HepG2 (cell line): Measurements from ENCODE around the gene DENND10. TPM values are rescaled to one million over a fixed set of nuclear protein-coding genes. Genes with fewer than 3 reads are reported as not detected.

ENCODE experiments used
- EED ChIP-seq: sonication (generic); formaldehyde crosslinking; IDR thresholded peaks from 2 replicates; pipeline ENCODE4 v1.5.0; 2020; ENCODE audit warnings: mild to moderate bottlenecking, missing genetic modification reagents
- ELK4 ChIP-seq: sonication (generic); formaldehyde crosslinking; IDR thresholded peaks from 2 replicates; pipeline ENCODE4 v1.9.0; 2021; ENCODE audit warnings: missing genetic modification reagents, borderline replicate concordance
- FOXK2 ChIP-seq: fragments of 450-650 bp; IDR thresholded peaks from 2 replicates; pipeline ENCODE4 v1.6.1; 2016
- HNRNPUL1 ChIP-seq: fragments of 200-400 bp; formaldehyde crosslinking; IDR thresholded peaks from 2 replicates; pipeline ENCODE4 v1.6.1; 2017; ENCODE audit warnings: low read depth, mild to moderate bottlenecking, low read length, moderate library complexity
- KDM2A ChIP-seq: sonication (generic); formaldehyde crosslinking; IDR thresholded peaks from 2 replicates; pipeline ENCODE4 v1.4.0; 2020; ENCODE audit warnings: low read depth, missing genetic modification reagents, borderline replicate concordance
- MNT ChIP-seq: fragments of 450-650 bp; IDR thresholded peaks from 2 replicates; pipeline ENCODE4 v1.6.1; 2016
- NFE2L2 ChIP-seq: fragments of 150-350 bp; IDR thresholded peaks from 2 replicates; pipeline ENCODE4 v1.6.1; 2014; ENCODE audit warnings: low read length
- NFIC ChIP-seq: IDR thresholded peaks from 2 replicates; pipeline ENCODE4 v1.6.1; 2012; ENCODE audit warnings: mild to moderate bottlenecking, low read length, inconsistent platforms
- NFYC ChIP-seq: IDR thresholded peaks from 2 replicates; pipeline ENCODE4 v1.6.1; 2016; ENCODE audit warnings: missing genetic modification reagents, missing compliant biosample characterization
- ZBTB33 ChIP-seq: sonication (generic); formaldehyde crosslinking; IDR thresholded peaks from 2 replicates; pipeline ENCODE4 v1.4.0; 2020; ENCODE audit warnings: missing genetic modification reagents
- ZBTB42 ChIP-seq: sonication (generic); formaldehyde crosslinking; IDR thresholded peaks from 2 replicates; pipeline ENCODE4 v1.5.0; 2020; ENCODE audit warnings: mild to moderate bottlenecking, missing genetic modification reagents
- ZFYVE20 ChIP-seq: sonication (generic); formaldehyde crosslinking; IDR thresholded peaks from 2 replicates; pipeline ENCODE4 v1.8.0; 2023; ENCODE audit warnings: low read depth, mild to moderate bottlenecking, moderate library complexity, missing genetic modification reagents, borderline replicate concordance
- ZNF296 ChIP-seq: sonication (generic); formaldehyde crosslinking; conservative IDR thresholded peaks from 2 replicates; pipeline ENCODE4 v1.5.0; 2020; ENCODE audit warnings: mild to moderate bottlenecking, missing genetic modification reagents
- ZNF335 ChIP-seq: sonication (generic); formaldehyde crosslinking; IDR thresholded peaks from 2 replicates; pipeline ENCODE4 v1.4.0; 2020; ENCODE audit warnings: missing genetic modification reagents
- ZNF713 ChIP-seq: sonication (generic); formaldehyde crosslinking; IDR thresholded peaks from 2 replicates; pipeline ENCODE4 v1.4.0; 2020; ENCODE audit warnings: mild to moderate bottlenecking, missing genetic modification reagents
- ZNF768 ChIP-seq: sonication (generic); formaldehyde crosslinking; IDR thresholded peaks from 2 replicates; pipeline ENCODE4 v1.4.0; 2020; ENCODE audit warnings: missing genetic modification reagents
- ZNF773 ChIP-seq: sonication (generic); formaldehyde crosslinking; IDR thresholded peaks from 2 replicates; pipeline ENCODE4 v1.4.0; 2020; ENCODE audit warnings: missing genetic modification reagents, borderline replicate concordance
- ZNF816 ChIP-seq: sonication (generic); formaldehyde crosslinking; IDR thresholded peaks from 2 replicates; pipeline ENCODE4 v1.8.0; 2022; ENCODE audit warnings: missing genetic modification reagents, mild to moderate bottlenecking, borderline replicate concordance
- polyA plus RNA-seq, 8 experiments: library from polyadenylated mRNA; depleted of rRNA in 3 of 8; stranded (reverse) in 7 of 8; unstranded in 1 of 8; fragments of >200 nt; fragmentation: Illumina TruSeq in 4 of 8; extraction: Trizol in 4 of 8; gene quantifications; 2 replicates each; pipeline versions ENCODE4 v1.2.1 to v1.2.3, GENCODE V29; 2011 to 2016; ENCODE audit warnings: low read depth in 4 of 8, missing spikeins in 1 of 8, mixed read lengths in 1 of 8; ENCODE audit not compliant: insufficient read depth in 1 of 8
- total RNA-seq, 5 experiments: library from RNA; depleted of rRNA; stranded (reverse); fragments of >200 nt; fragmentation: Illumina TruSeq; extraction: Trizol; gene quantifications; 2 replicates each; pipeline ENCODE4 v1.2.3, GENCODE V29; 2016; ENCODE audit warnings: low read depth in 1 of 5
- TF ChIP-seq, protein P1 (sequence below): IDR thresholded peaks from 2 replicates; pipeline ENCODE4 v1.6.1; 2012; ENCODE audit warnings: low read depth, low read length, improper control_type of control experiment
- TF ChIP-seq, protein P2 (sequence below): sonication (generic); formaldehyde crosslinking; IDR thresholded peaks from 2 replicates; pipeline ENCODE4 v1.5.0; 2020; ENCODE audit warnings: missing genetic modification reagents
- TF ChIP-seq, protein P3 (sequence below): sonication (generic); formaldehyde crosslinking; IDR thresholded peaks from 2 replicates; pipeline ENCODE4 v1.4.0; 2020; ENCODE audit warnings: missing genetic modification reagents, borderline replicate concordance

The DENND10 gene
- total and polyA plus RNA-seq, 2 of the 13 experiments (the other 11 are each of a cell fraction or from before 2014, with no cell fraction given): 43.7 to 78.8 TPM

DNA sequence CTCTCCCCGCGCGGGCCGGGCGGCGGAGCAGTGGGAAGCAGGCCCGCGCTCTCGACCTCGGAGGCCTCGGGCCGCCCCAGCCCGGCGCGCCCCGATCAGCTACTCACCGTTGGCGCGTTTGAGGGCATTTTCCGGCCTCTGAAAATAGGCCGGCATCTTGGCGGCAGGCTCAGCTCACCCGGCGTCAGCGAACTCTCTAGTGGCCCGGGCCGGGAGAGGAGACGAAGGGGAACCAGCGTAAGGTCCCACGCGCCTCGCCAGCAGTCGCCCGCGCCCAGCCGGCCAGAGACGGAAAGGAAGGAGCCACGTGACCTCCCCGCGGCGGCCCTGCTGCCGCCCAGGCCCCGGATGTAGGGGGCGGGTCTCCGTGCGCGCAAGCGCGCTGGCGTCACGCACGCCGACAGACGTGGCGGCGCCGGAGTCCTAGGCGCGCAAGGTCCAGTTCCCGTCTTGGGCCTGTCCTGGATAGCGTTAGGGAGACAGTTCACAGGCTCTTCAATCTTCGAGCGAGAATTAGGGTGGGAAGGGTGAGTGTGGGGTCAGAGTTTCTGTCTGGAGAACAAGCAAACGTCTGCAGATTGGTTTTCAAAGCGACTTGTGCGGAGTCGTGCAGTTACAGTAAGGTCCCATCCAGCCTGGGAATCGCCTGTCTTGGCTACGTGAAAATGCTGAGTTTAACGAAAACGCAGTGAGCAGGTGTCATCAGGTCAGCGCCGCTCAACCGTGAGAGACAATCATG lies 23.2 kb upstream of the DENND10 start, which contains the start of gene EIF3A (continued):
- TF ChIP-seq MNT (peak; percentile 29; the same call in 1 of the 2 replicates), ZNF773 (CRISPR knock-in tag) (no peak), NFYC (CRISPR knock-in tag) (peak; percentile 54; the same call in 1 of the 2 replicates), ZNF768 (no peak; the same call in 1 of the 2 replicates), ZNF335 (no peak), EED (CRISPR knock-in tag) (no peak; the same call in 1 of the 2 replicates), NFIC (peak; percentile 53; the same call in 1 of the 2 replicates), NFE2L2 (no peak), FOXK2 (no peak), ZNF816 (CRISPR knock-in tag) (peak; percentile 98), ZFYVE20 (no peak; the same call in 1 of the 2 replicates), ZNF713 (CRISPR knock-in tag) (no peak), ELK4 (CRISPR knock-in tag) (no peak), ZBTB42 (CRISPR knock-in tag) (no peak), HNRNPUL1 (no peak), KDM2A (peak; percentile 77; the same call in 1 of the 2 replicates), ZNF296 (no peak), ZBTB33 (no peak; the same call in 1 of the 2 replicates)
- TF ChIP-seq, protein P1, sequence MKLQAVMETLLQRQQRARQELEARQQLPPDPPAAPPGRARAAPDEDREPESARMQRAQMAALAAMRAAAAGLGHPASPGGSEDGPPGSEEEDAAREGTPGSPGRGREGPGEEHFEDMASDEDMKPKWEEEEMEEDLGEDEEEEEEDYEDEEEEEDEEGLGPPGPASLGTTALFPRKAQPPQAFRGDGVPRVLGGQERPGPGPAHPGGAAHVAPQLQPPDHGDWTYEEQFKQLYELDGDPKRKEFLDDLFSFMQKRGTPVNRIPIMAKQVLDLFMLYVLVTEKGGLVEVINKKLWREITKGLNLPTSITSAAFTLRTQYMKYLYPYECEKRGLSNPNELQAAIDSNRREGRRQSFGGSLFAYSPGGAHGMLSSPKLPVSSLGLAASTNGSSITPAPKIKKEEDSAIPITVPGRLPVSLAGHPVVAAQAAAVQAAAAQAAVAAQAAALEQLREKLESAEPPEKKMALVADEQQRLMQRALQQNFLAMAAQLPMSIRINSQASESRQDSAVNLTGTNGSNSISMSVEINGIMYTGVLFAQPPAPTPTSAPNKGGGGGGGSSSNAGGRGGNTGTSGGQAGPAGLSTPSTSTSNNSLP: 0 out of 2 replicates have a peak, but pooled peaks have one; percentile 13
- TF ChIP-seq, protein P2, sequence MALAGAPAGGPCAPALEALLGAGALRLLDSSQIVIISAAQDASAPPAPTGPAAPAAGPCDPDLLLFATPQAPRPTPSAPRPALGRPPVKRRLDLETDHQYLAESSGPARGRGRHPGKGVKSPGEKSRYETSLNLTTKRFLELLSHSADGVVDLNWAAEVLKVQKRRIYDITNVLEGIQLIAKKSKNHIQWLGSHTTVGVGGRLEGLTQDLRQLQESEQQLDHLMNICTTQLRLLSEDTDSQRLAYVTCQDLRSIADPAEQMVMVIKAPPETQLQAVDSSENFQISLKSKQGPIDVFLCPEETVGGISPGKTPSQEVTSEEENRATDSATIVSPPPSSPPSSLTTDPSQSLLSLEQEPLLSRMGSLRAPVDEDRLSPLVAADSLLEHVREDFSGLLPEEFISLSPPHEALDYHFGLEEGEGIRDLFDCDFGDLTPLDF (CRISPR knock-in tag): peak; percentile 73
- TF ChIP-seq, protein P3, sequence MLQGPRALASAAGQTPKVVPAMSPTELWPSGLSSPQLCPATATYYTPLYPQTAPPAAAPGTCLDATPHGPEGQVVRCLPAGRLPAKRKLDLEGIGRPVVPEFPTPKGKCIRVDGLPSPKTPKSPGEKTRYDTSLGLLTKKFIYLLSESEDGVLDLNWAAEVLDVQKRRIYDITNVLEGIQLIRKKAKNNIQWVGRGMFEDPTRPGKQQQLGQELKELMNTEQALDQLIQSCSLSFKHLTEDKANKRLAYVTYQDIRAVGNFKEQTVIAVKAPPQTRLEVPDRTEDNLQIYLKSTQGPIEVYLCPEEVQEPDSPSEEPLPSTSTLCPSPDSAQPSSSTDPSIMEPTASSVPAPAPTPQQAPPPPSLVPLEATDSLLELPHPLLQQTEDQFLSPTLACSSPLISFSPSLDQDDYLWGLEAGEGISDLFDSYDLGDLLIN (CRISPR knock-in tag): no peak
